Measurements from ENCODE around the gene BOLA2B. TPM values are rescaled to one million over a fixed set of nuclear protein-coding genes. Genes with fewer than 3 reads are reported as not detected.

Gene BOLA2B
- total RNA-seq, 2 experiments from 2014 or later, result 210 to 238 TPM

DNA sequence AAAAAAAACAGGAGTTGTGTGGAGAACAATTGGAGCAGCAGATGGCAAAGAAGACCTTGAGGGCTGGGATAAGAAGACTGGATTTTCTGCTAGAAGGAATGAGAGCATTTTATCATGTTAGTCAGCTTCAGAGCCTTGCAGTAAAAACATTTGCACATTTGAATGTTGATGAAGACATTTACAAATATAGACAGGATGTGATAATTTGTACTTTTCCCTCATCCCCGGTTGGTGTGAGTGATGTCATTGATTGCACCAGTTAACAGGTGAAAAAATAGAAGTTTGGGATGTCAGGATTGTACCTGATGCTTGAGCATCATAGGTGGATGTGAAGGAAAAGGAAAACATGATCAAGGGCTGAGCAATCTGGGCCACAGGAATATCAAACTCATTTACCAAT is 47.8 kb downstream of the BOLA2B start:
- Mint-ChIP-seq H3K4me1 (peaks cover 21% of the 10 kb centered on the region), H3K36me3 (peaks cover 12% of the 10 kb centered on the region), H3K27me3 (no peaks in the 10 kb centered on the region), H3K4me3 (no peak overlapping the region), H3K27ac (no peak overlapping the region), H3K9me3 (ENCODE audit: low read depth) (peaks cover 6% of the 10 kb centered on the region)
- CTCF ChIA-PET, result no interaction called here
- DNase-seq, result no peak
- no peak for ATAC-seq

DNA sequence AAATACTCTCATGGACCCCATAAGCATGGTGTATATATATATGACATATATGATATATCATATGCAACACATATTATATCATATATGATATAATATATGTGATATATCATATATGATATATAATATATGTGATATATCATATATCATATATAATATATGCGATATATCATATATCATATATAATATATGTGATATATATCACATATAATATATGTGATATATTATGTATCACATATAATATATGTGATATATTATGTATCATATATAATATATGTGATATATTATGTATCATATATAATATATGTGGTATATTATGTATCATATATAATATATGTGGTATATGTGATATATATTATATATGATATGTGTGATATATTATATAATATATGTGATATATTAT is 48.5 kb downstream of the BOLA2B start:
- Mint-ChIP-seq H3K36me3 (peaks cover 10% of the 10 kb centered on the region), H3K27ac (no peak overlapping the region), H3K4me1 (peaks cover 24% of the 10 kb centered on the region), H3K27me3 (no peaks in the 10 kb centered on the region), H3K4me3 (no peak overlapping the region), H3K9me3 (ENCODE audit: low read depth) (peaks cover 6% of the 10 kb centered on the region)
- CTCF ChIA-PET, result no interaction called here
- ATAC-seq (no peak), DNase-seq (no peak)

DNA sequence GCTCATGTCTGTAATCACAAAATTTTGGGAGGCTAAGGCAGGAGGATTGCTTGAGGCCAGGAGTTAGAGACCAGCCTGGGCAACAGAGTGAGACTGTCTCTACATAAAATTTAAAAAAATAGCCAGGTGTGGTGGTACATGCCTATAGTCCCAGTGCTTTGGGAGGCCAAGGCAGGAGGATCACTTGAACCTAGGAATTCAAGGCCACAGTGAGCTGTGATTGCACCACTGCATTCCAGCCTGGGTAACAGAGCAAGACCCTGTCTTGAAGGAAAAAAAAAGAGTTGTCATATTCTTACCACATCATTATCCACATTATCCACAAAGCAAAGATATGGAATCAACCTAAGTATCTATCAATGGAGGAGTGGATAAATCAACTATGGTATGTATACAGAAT is 49.4 kb downstream of the BOLA2B start:
- Mint-ChIP-seq H3K4me3 (no peak overlapping the region), H3K27ac (no peak overlapping the region), H3K27me3 (no peaks in the 10 kb centered on the region), H3K9me3 (ENCODE audit: low read depth) (peaks cover 3% of the 10 kb centered on the region), H3K4me1 (peaks cover 31% of the 10 kb centered on the region), H3K36me3 (peaks cover 7% of the 10 kb centered on the region)
- no peak for ATAC-seq
- no peak for DNase-seq
- CTCF ChIA-PET, result interaction anchor here (1.0 to 2.6 kb wide), 7 partner anchors 8 to 257 kb away, joined by 3 to 24 read pairs (median 7); partner anchors contain the start of genes GDPD3, SEPTIN1 and TBX6

DNA sequence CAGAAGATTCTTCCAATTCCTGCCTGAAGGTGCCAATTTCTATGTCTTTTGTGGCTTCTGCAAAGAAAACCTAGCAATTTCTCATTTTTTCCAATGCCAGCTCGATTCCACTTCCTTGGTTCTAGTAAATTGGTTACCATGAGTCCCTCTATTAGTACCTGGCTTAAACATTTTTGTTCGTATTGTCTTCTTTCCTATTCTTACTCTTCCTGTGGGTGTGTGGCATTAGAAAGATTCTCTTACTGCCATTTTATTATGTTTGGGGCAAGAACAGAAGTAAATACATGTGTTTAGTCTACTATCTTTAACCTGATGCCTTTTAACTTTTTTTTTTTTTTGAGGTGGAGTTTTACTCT is 50.1 kb downstream of the BOLA2B start:
- Mint-ChIP-seq H3K27ac (peak overlapping the region; percentile 47), H3K27me3 (no peaks in the 10 kb centered on the region), H3K4me3 (no peak overlapping the region), H3K4me1 (peaks cover 31% of the 10 kb centered on the region), H3K36me3 (peaks cover 5% of the 10 kb centered on the region), H3K9me3 (ENCODE audit: low read depth) (peaks cover 3% of the 10 kb centered on the region)
- DNase-seq, result no peak
- CTCF ChIA-PET, result interaction anchor here (0.6 to 2.6 kb wide), 38 partner anchors 9 to 655 kb away, joined by 3 to 35 read pairs (median 5); partner anchors contain the start of genes CORO1A, DCTPP1, GDPD3 and MAPK3
- peak; percentile 57 for ATAC-seq

Other genes with a start within 250 kb of the BOLA2B start
- 10 to 100 TPM; 56.9 to 67.6 TPM for gene TMEM219, start 231.6 kb downstream of the BOLA2B start, total RNA-seq
- gene TAOK2, start 219.8 kb downstream of the BOLA2B start, total RNA-seq, result 10 to 100 TPM; 51.1 to 55.3 TPM
- gene HIRIP3, start 198.0 kb downstream of the BOLA2B start, total RNA-seq, result 10 to 100 TPM; 49.3 to 56.5 TPM
- gene INO80E, start 197.4 kb downstream of the BOLA2B start, total RNA-seq, result 100 to 1,000 TPM; 102 to 116 TPM
- under 1 TPM in 1 of 2 experiments, not detected in 1; 0.49 TPM for gene DOC2A, start 182.6 kb downstream of the BOLA2B start, total RNA-seq
- gene C16orf92, start 170.5 kb downstream of the BOLA2B start, total RNA-seq, result not detected
- gene TLCD3B, start 162.4 kb downstream of the BOLA2B start, total RNA-seq, result 1 to 10 TPM; 1.6 to 6.5 TPM
- gene ALDOA, start 127.9 kb downstream of the BOLA2B start, total RNA-seq, result 1,000 to 10,000 TPM; 1,292 to 1,318 TPM
- 100 to 1,000 TPM; 149 to 161 TPM for gene PPP4C, start 117.7 kb downstream of the BOLA2B start, total RNA-seq
- 1 to 10 TPM; 2.0 to 2.9 TPM for gene TBX6, start 101.7 kb downstream of the BOLA2B start, total RNA-seq
- gene YPEL3, start 97.5 kb downstream of the BOLA2B start, total RNA-seq, result 10 to 100 TPM; 47.2 to 47.8 TPM
- 10 to 100 TPM in 1 of 2 experiments, 1 to 10 TPM in 1; 8.1 to 19.5 TPM for gene GDPD3, start 80.1 kb downstream of the BOLA2B start, total RNA-seq
- 10 to 100 TPM; 67.1 to 95.1 TPM for gene MAPK3, start 70.4 kb downstream of the BOLA2B start, total RNA-seq
- 1,000 to 10,000 TPM; 1,639 to 1,875 TPM for gene CORO1A, start 10.1 kb downstream of the BOLA2B start, total RNA-seq
- gene SLX1A, start 209 bp upstream of the BOLA2B start, total RNA-seq, result 100 to 1,000 TPM; 109 to 121 TPM
- 10 to 100 TPM; 23.4 to 29.6 TPM for gene SULT1A3, start 5.6 kb upstream of the BOLA2B start, total RNA-seq
- 10 to 100 TPM; 12.8 to 23.8 TPM for gene NPIPB13, start 54.8 kb upstream of the BOLA2B start, total RNA-seq
- 10 to 100 TPM; 70.0 to 94.9 TPM for gene CD2BP2, start 161.6 kb upstream of the BOLA2B start, total RNA-seq
- 10 to 100 TPM; 84.1 to 87.3 TPM for gene TBC1D10B, start 176.8 kb upstream of the BOLA2B start, total RNA-seq
- gene MYL11, start 181.1 kb upstream of the BOLA2B start, total RNA-seq, result 1 to 10 TPM in 1 of 2 experiments, not detected in 1; 1.0 TPM
- 100 to 1,000 TPM; 259 to 278 TPM for gene SEPTIN1, start 188.9 kb upstream of the BOLA2B start, total RNA-seq
- 10 to 100 TPM; 13.7 to 15.6 TPM for gene ZNF48, start 201.8 kb upstream of the BOLA2B start, total RNA-seq
- 1 to 10 TPM; 4.9 to 5.4 TPM for gene ZNF771, start 213.9 kb upstream of the BOLA2B start, total RNA-seq
- 100 to 1,000 TPM in 1 of 2 experiments, 10 to 100 TPM in 1; 72.0 to 108 TPM for gene DCTPP1, start 236.4 kb upstream of the BOLA2B start, total RNA-seq

All from activated CD8-positive, alpha-beta memory T cell treated with anti-CD3 and anti-CD28 coated beads, Interleukin-2, amount 10 ng/mL, durations not matched to agents 7 days and 5 days (primary cell).